GM18951 (cell line): ENCODE measurements around the gene C9orf50.
"Not testable (repeated sequence)": the region's sequence is repeated elsewhere in the genome, so short reads cannot be mapped to it uniquely, and the experiment has no call there.

Experiments used
- POLR2A ChIP-seq: IDR thresholded peaks from 4 replicates; pipeline ENCODE4 v1.6.1; 2011; ENCODE audit warnings: mild to moderate bottlenecking; ENCODE audit not compliant: insufficient read length, insufficient read depth; ENCODE audit errors: extremely low read depth
- in situ Hi-C: fragments of 300-500 bp; cut with MboI; formaldehyde crosslinking; loops from one replicate; pipeline ENCODE4 v1.12.0; 2022; ENCODE audit warnings: low sequenced_read_pairs, mixed read lengths, inconsistent platforms; ENCODE audit not compliant: unreplicated experiment

Gene C9orf50

DNA sequence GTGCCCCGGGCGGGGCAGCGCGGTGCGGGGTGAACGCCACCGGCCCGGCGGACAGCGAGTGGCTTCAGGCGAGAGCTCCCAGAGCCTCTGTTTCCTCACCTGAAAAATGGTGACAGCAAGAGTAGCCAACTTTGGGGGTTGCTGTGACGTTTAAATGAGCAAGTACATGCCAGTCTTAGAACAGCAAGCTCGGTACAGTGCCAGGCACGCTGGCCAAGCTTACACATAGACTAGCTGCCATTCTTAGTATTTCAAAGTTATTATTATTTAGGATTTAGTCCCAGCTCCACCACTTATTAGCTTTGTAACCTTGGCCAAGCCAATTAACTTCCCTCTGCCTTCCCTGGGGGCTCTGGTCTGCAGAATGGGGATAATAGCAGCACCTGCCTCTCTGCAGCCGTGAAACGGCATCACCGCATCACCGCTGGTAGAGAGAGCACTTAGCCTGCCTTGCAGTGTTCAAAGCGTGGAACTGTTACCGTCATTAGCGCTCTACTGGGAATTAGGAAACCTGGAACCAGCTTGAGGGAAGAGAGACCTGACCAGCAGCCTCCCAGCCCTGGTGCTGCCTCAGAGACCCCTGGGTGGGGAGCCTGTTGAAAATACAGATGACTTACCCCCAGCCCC is at the start of gene C9orf50:
Gene C9orf50, minus strand, starts transcription at position 433 of the 627 bp plus-strand sequence. CDS start 527 bp downstream, outside the sequence.
- TF ChIP-seq POLR2A, result no peak
- in situ Hi-C loops, result no loop called here

- TF ChIP-seq POLR2A, result no peak
- in situ Hi-C loops, result no loop called here
Observed at GRCh38 chr9:129669946-129670345, 49.0 kb upstream of the C9orf50 start.

DNA sequence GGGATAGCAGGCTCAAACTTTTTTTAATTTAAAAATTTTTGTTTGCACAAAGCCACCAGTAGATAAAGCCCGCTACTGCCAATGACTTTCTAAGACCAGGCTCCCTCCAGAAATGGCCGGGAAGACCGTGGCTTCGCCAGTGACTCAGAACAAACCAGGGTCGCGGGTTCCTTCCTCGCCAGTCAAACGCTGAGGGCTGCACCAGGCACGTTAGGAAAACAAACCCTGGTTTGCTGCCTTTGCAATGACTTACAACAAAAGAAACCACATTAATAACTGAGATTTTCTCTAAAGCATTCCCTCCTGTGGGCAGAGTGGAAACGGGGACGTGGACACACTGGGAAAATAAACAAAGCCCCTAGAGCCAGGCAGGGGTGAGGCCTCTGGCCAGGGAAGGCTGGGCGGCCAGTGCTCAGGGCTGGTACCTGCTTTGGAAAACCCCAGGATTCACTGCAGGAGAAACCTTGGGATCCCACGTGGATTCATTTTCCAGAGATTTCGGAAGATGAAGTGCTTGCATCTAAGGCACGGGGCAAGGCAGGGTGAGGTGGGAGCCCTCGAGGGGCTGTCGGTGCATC is 48.3 kb upstream of the C9orf50 start:
- no peak for TF ChIP-seq POLR2A
- in situ Hi-C loops, result no loop called here

GRCh38 chr9:129667850-129668249 is 46.9 kb upstream of the C9orf50 start:
- in situ Hi-C loops, result no loop called here
- TF ChIP-seq POLR2A, result no peak

DNA sequence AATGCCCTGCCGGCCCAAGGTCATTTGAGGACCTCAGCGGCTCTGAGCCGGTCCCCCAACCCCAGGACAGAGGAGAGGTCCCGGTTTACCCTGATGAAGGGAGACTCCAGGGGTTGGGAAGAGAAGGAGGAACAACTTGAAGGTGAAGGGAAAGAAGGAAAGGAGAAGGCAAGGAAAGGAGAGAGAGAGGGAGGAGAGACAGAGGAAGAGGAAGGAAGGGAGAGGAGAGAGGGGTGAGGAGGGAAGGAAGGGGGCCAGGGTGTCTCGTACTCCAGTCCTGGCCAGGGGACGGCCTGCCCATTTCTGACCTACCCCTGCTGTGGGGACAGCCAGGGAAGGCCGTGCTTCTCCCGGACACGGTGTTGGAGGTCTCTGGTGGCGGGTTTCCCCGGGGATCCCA is 46.5 kb upstream of the C9orf50 start:
- in situ Hi-C loops, result no loop called here
- TF ChIP-seq POLR2A, result no peak

GRCh38 chr9:129666575-129666974 is 45.7 kb upstream of the C9orf50 start:
- in situ Hi-C loops, result no loop called here

GRCh38 chr9:129665814-129666520 is 45.1 kb upstream of the C9orf50 start:
- TF ChIP-seq POLR2A, result no peak
- in situ Hi-C loops, result no loop called here

More at GRCh38 chr9:129666575-129666974, 45.7 kb upstream of the C9orf50 start:
- no peak for TF ChIP-seq POLR2A

GRCh38 chr9:129665389-129665775 is 44.5 kb upstream of the C9orf50 start, which contains the start of gene PRRX2:
PRRX2 (plus strand) TSS chr9:129665647; CDS start chr9:129665868, 221 bp downstream.
- in situ Hi-C loops, result no loop called here
- no peak for TF ChIP-seq POLR2A

- no peak for TF ChIP-seq POLR2A
- in situ Hi-C loops, result no loop called here
Observed at GRCh38 chr9:129664746-129665388, 44.0 kb upstream of the C9orf50 start.

GRCh38 chr9:129662239-129662638 is 41.3 kb upstream of the C9orf50 start:
- in situ Hi-C loops, result not testable (repeated sequence)

- in situ Hi-C loops, result no loop called here
Observed at GRCh38 chr9:129661029-129661428, 40.1 kb upstream of the C9orf50 start.

GRCh38 chr9:129656795-129657390 is 36.0 kb upstream of the C9orf50 start:
- in situ Hi-C loops, result no loop called here

More at GRCh38 chr9:129661029-129661428, 40.1 kb upstream of the C9orf50 start:
- no peak for TF ChIP-seq POLR2A

DNA sequence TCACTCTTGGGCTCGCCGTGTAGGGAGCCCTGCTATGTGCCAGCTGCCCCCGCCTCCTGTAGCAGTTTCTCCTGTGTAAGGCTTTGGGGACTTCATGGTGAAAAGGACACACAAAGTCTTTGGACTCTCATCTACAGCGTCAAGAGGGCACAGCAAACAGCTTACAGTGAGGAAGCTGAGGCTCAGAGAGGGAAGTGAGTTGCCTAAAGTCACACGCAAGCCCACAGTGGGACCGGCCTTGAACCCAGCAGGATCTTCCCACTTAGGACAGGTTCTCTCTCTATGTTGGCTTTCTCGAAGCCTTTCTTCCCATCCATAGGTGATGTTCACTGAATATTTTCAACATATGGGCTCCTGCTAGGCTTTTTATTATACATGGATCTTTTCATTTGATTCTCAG is 34.8 kb upstream of the C9orf50 start:
- in situ Hi-C loops, result no loop called here
- no peak for TF ChIP-seq POLR2A

More at GRCh38 chr9:129656795-129657390, 36.0 kb upstream of the C9orf50 start:
- no peak for TF ChIP-seq POLR2A
